8988T (cell line): ENCODE measurements around the gene CXorf51B.
"Not testable (repeated sequence)": the region's sequence is repeated elsewhere in the genome, so short reads cannot be mapped to it uniquely, and the experiment has no call there.

ENCODE experiments used
- DNase-seq: peaks from one replicate; pipeline ENCODE4 v3.0.0; 2011

The CXorf51B gene

DNA sequence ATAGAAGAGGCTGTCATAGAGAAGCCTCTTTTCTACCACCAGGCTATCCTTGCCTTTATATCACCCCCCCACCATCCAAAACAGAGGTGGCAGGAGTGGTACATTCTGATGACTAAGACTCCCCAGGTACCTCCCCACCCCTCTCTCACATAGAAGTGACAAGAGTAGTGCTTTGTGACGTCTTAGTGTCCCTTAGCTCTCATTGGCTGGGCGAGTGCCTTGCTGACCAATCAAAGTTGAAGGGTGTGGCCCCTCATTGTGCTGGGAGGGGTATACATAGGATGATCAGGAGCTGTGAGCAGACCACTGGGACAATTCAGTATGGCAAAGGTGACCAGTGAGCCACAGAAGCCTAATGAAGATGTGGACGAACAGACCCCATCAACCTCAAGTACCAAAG is at the start of gene CXorf51B:
Gene CXorf51B, plus strand, starts transcription at position 301 of the 400 bp plus-strand sequence. Its CDS starts 21 bp downstream, at position 322.
- not testable (repeated sequence) for DNase-seq

DNA sequence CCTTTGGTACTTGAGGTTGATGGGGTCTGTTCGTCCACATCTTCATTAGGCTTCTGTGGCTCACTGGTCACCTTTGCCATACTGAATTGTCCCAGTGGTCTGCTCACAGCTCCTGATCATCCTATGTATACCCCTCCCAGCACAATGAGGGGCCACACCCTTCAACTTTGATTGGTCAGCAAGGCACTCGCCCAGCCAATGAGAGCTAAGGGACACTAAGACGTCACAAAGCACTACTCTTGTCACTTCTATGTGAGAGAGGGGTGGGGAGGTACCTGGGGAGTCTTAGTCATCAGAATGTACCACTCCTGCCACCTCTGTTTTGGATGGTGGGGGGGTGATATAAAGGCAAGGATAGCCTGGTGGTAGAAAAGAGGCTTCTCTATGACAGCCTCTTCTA is 5.1 kb downstream of the CXorf51B start, which contains the start of gene CXorf51A:
Gene CXorf51A, minus strand, starts transcription at position 101 of the 400 bp plus-strand sequence. Its CDS starts 21 bp downstream, at position 80.
- not testable (repeated sequence) for DNase-seq

DNA sequence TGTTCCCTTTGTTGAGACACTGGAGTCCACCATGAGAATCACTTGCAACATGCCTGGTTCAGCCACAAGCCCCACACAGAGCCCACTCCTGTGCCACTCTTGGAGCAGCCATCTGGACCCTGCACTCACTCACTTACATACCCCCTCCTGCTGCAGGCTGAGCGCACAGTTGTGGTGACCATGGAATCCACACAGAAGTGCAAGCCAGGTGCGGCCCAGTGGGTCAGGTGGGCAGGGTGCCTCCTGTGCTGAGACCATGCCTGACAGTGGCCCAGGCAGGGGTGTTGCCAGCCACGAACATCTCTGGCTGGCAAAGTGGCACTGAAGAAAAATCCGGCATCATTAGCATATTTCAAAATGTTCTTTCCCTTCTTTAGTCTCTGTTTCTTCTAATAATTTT is 22.4 kb downstream of the CXorf51B start:
- no peak for DNase-seq

DNA sequence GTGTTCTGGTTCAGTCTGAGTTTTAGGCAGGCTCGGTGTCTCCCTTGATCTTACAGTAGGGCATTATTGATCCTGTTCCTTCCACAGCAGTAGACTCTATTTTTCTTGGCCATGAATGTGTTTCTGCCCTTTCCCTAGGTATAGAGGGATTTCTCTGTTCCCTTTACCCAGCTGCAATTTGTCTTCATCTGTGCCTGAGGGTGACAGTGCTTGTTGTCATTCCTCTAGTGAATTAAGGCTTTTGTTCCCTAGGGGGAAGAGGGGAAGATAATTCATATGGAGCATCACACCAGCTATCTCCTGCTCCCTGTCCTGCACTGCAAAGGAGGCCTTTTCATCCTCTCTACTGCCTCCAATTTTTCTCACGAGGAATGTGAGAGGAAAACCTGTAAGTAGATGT is 44.7 kb downstream of the CXorf51B start:
- no peak for DNase-seq
